ENCODE measurements around the gene ZSWIM6. TPM values are rescaled to one million over a fixed set of nuclear protein-coding genes. Genes with fewer than 3 reads are reported as not detected.

Gene ZSWIM6
- polyA plus RNA-seq, 3 donors: 1.7 to 33.5 (median 2.7) TPM

DNA sequence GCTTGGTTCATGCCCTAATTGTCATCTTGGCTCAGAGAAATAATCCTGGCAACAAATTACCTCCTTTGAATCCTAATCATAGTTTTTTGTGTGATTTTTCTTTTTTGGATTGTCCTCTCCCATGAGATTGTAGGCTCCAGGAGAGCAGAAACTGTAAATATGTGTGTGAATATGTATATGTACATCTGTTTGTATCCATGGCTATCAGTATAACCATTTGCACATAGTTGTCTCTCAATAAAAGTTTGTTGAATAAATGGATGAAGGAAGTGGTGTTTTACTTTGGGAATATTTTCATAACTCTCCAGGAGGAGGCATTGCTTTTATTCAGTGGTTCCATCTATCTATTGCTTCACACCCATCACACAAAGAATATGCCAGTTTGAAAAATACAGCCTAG lies 20.1 kb downstream of the ZSWIM6 start:
- Mint-ChIP-seq H3K4me3 (no peak overlapping the region), H3K4me1 (peaks cover 62% of the 10 kb centered on the region), H3K27me3 (ENCODE audit: low read depth in 3 of 3) (no peaks in the 10 kb centered on the region), H3K9me3 (peaks cover 0 to 6% (median 4%) of the 10 kb centered on the region in 7 donors), H3K27ac (no peak overlapping the region), H3K36me3 (peaks cover 5 to 6% of the 10 kb centered on the region in 2 donors)
- no peaks in the 10 kb centered on the region for H3K27me3 ChIP-seq (ENCODE audit: control insufficient read depth in 2 of 2, insufficient read depth in 2 of 2, low read length in 2 of 2)
- H3K4me3 ChIP-seq (replicated peaks in 1 of 3; ENCODE audit: low read depth in 2 of 3, low read length in 3 of 3): no peak overlapping the region
- peaks cover 98% of the 10 kb centered on the region for H3K79me2 ChIP-seq (ENCODE audit: insufficient read depth, low read length)
- H3K36me3 ChIP-seq (replicated peaks in 1 of 2; ENCODE audit: control insufficient read depth in 1 of 2, insufficient read depth in 2 of 2, low read length in 2 of 2): no peaks in the 10 kb centered on the region
- no peak overlapping the region for H3K27ac ChIP-seq (ENCODE audit: low read depth in 1 of 2, low read length in 2 of 2)
- no peak overlapping the region for H3K4me2 ChIP-seq (replicated peaks; ENCODE audit: extremely low read depth, low read length, poor library complexity, severe bottlenecking)
- intact Hi-C loops (cut with micrococcal nuclease): no loop called here
- DNase-seq: no peak
- TF ChIP-seq, protein P1, sequence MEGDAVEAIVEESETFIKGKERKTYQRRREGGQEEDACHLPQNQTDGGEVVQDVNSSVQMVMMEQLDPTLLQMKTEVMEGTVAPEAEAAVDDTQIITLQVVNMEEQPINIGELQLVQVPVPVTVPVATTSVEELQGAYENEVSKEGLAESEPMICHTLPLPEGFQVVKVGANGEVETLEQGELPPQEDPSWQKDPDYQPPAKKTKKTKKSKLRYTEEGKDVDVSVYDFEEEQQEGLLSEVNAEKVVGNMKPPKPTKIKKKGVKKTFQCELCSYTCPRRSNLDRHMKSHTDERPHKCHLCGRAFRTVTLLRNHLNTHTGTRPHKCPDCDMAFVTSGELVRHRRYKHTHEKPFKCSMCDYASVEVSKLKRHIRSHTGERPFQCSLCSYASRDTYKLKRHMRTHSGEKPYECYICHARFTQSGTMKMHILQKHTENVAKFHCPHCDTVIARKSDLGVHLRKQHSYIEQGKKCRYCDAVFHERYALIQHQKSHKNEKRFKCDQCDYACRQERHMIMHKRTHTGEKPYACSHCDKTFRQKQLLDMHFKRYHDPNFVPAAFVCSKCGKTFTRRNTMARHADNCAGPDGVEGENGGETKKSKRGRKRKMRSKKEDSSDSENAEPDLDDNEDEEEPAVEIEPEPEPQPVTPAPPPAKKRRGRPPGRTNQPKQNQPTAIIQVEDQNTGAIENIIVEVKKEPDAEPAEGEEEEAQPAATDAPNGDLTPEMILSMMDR (IDR thresholded peaks at IDR 0.05): no peak
- H3K4me1 ChIP-seq (ENCODE audit: control insufficient read depth in 1 of 2, insufficient read depth in 2 of 2, low read length in 2 of 2): peaks cover 20 to 35% of the 10 kb centered on the region in 2 donors
- peaks cover 3 to 4% of the 10 kb centered on the region in 2 donors for H3K9me3 ChIP-seq (replicated peaks in 1 of 2; ENCODE audit: control insufficient read depth in 1 of 2, insufficient read depth in 1 of 2, low read length in 2 of 2)
- no peak overlapping the region for H2AFZ ChIP-seq (ENCODE audit: insufficient read depth, low read depth, low read length, poor library complexity, severe bottlenecking)
- H3K9ac ChIP-seq (ENCODE audit: insufficient read depth, low read length, poor library complexity, severe bottlenecking): no peak overlapping the region
- peaks cover 98% of the 10 kb centered on the region for H4K20me1 ChIP-seq (ENCODE audit: insufficient read depth, low read length)

DNA sequence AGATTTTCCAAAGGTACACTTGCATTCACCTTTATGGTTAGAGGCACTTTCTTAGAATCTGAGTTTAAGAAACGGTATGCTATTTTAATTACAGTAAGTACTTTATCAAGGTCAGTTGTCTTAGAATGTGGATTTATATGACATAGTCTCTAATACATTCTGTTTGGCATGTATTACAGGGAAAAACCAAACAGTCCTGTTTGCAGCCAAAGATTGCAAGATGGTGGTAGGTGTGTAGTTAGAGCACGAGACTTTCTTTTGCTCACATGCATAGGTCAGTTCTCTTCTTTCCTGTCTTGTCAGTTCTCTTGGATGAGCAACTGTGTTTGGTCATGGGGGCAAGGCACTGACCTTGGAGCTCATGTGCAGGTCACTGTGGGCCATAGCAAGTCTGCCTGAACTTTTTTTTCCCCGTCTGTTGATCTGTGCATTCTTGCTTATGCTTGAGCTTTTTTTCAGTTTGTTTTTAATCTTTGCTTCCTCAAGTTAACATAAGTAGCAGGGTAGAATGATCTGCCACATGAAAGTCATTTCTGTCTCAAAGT lies 20.6 kb downstream of the ZSWIM6 start:
- H3K27ac ChIP-seq (ENCODE audit: low read depth in 1 of 2, low read length in 2 of 2): no peak overlapping the region
- no peak overlapping the region for H3K4me3 ChIP-seq (replicated peaks in 1 of 3; ENCODE audit: low read depth in 2 of 3, low read length in 3 of 3)
- Mint-ChIP-seq H3K36me3 (peaks cover 4 to 5% of the 10 kb centered on the region in 2 donors), H3K27ac (peak overlapping the region in 1 of 7 donors; percentile 8), H3K4me3 (no peak overlapping the region), H3K4me1 (peaks cover 58% of the 10 kb centered on the region), H3K27me3 (ENCODE audit: low read depth in 3 of 3) (no peaks in the 10 kb centered on the region), H3K9me3 (peaks cover 0 to 9% (median 6%) of the 10 kb centered on the region in 7 donors)
- intact Hi-C loops (cut with micrococcal nuclease): no loop called here
- H3K9me3 ChIP-seq (replicated peaks in 1 of 2; ENCODE audit: control insufficient read depth in 1 of 2, insufficient read depth in 1 of 2, low read length in 2 of 2): peaks cover 6 to 7% of the 10 kb centered on the region in 2 donors
- TF ChIP-seq, protein P1 (IDR thresholded peaks at IDR 0.05): no peak
- H3K9ac ChIP-seq (ENCODE audit: insufficient read depth, low read length, poor library complexity, severe bottlenecking): no peak overlapping the region
- peaks cover 98% of the 10 kb centered on the region for H3K79me2 ChIP-seq (ENCODE audit: insufficient read depth, low read length)
- H3K4me2 ChIP-seq (replicated peaks; ENCODE audit: extremely low read depth, low read length, poor library complexity, severe bottlenecking): no peak overlapping the region
- H3K27me3 ChIP-seq (ENCODE audit: control insufficient read depth in 2 of 2, insufficient read depth in 2 of 2, low read length in 2 of 2): no peaks in the 10 kb centered on the region
- no peaks in the 10 kb centered on the region for H3K36me3 ChIP-seq (replicated peaks in 1 of 2; ENCODE audit: control insufficient read depth in 1 of 2, insufficient read depth in 2 of 2, low read length in 2 of 2)
- no peak for DNase-seq
- peaks cover 98% of the 10 kb centered on the region for H4K20me1 ChIP-seq (ENCODE audit: insufficient read depth, low read length)
- 100% methylated on average over 2 of the region's 3 CpGs for WGBS (ENCODE audit: insufficient coverage)
- H3K4me1 ChIP-seq (ENCODE audit: control insufficient read depth in 1 of 2, insufficient read depth in 2 of 2, low read length in 2 of 2): peaks cover 15 to 30% of the 10 kb centered on the region in 2 donors
- no peak overlapping the region for H2AFZ ChIP-seq (ENCODE audit: insufficient read depth, low read depth, low read length, poor library complexity, severe bottlenecking)
